Caco-2 (cell line): Measurements from ENCODE around the gene NSUN2. TPM values are rescaled to one million over a fixed set of nuclear protein-coding genes. Genes with fewer than 3 reads are reported as not detected.

Source experiments
- BruUV-seq: library from RNA; stranded (reverse); fragments of 400-500 nt; replicated peaks from 2 replicates; lab custom pipeline; 2021; lab: Mats Ljungman, UMichigan
- CTCF ChIA-PET: fragments of 300-600 bp; sonication (Branson Sonifier 250); formaldehyde crosslinking; loops from one replicate; lab custom pipeline; 2022; ENCODE audit warnings: antibody characterized with exemption; lab: Charles Lee
- POLR2A ChIA-PET: fragments of 300-600 bp; sonication (Branson Sonifier 250); formaldehyde crosslinking; loops from one replicate; lab custom pipeline; 2022; ENCODE audit warnings: antibody characterized with exemption; lab: Charles Lee
- DNase-seq, 2 experiments: peaks; one replicate each; pipeline versions ENCODE4 v3.0.0 to v3.0.0-alpha.2; 2020 to 2022
- H3K27me3 ChIP-seq: replicated peaks from 2 replicates; pipeline ENCODE4 v1.6.0; 2011; ENCODE audit warnings: low read length; ENCODE audit not compliant: control insufficient read depth, insufficient read depth
- H3K36me3 ChIP-seq: 2 replicates; pipeline ENCODE4 v1.5.1; 2011; ENCODE audit warnings: low read length; ENCODE audit not compliant: control insufficient read depth, insufficient read depth
- H3K4me1 ChIP-seq: fragments of 250-450 bp; sonication (Bioruptor Pico); 2 replicates; pipeline ENCODE4 v1.5.1; 2020; ENCODE audit warnings: mild to moderate bottlenecking
- H3K4me3 ChIP-seq: 2 replicates; pipeline ENCODE4 v1.5.1; 2011; ENCODE audit warnings: low read depth, mild to moderate bottlenecking, control low read depth, low read length
- H3K9me3 ChIP-seq: fragments of 250-450 bp; sonication (Bioruptor Pico); 2 replicates; pipeline ENCODE4 v1.5.1; 2020; ENCODE audit warnings: mild to moderate bottlenecking, moderate library complexity
- H3K27ac Mint-ChIP-seq: one replicate; pipeline ENCODE4 v1.8.0; 2022; ENCODE audit warnings: mixed read lengths; ENCODE audit not compliant: unreplicated experiment
- H3K27me3 Mint-ChIP-seq: one replicate; pipeline ENCODE4 v1.8.0; 2022; ENCODE audit warnings: mixed read lengths; ENCODE audit not compliant: insufficient read depth, unreplicated experiment
- H3K36me3 Mint-ChIP-seq: one replicate; pipeline ENCODE4 v1.8.0; 2022; ENCODE audit warnings: mild to moderate bottlenecking, mixed read lengths; ENCODE audit not compliant: insufficient read depth, unreplicated experiment
- H3K4me1 Mint-ChIP-seq: one replicate; pipeline ENCODE4 v1.8.0; 2022; ENCODE audit warnings: low read depth, mixed read lengths; ENCODE audit not compliant: unreplicated experiment
- H3K4me3 Mint-ChIP-seq: one replicate; pipeline ENCODE4 v1.8.0; 2022; ENCODE audit warnings: mild to moderate bottlenecking, moderate library complexity, mixed read lengths; ENCODE audit not compliant: unreplicated experiment
- H3K9me3 Mint-ChIP-seq: one replicate; pipeline ENCODE4 v1.8.0; 2022; ENCODE audit warnings: mixed read lengths; ENCODE audit not compliant: unreplicated experiment
- CTCF ChIP-seq, 2 experiments: fragments of 200-600 bp in 1 of 2; IDR thresholded peaks; 1 replicate in 1 of 2; 2 replicates in 1 of 2; pipeline versions ENCODE4 v1.5.1 to v1.8.0; 2011 to 2022; ENCODE audit warnings: antibody characterized with exemption in 1 of 2, control low read depth in 1 of 2, inconsistent platforms in 1 of 2, low read depth in 1 of 2, low read length in 1 of 2, mild to moderate bottlenecking in 1 of 2, moderate library complexity in 1 of 2; ENCODE audit not compliant: insufficient read depth in 1 of 2, severe bottlenecking in 1 of 2, unreplicated experiment in 1 of 2
- intact Hi-C: fragments of 100-400 bp; cut with micrococcal nuclease; formaldehyde crosslinking; loops from one replicate; pipeline ENCODE4 v1.10.0; 2022; ENCODE audit not compliant: unreplicated experiment
- total RNA-seq: library from RNA; stranded (reverse); gene quantifications from 2 replicates; pipeline ENCODE4 v1.2.3, GENCODE V29; 2022

NSUN2 gene
- total RNA-seq, 1 experiment from 2014 or later = 93.8 TPM

- Mint-ChIP-seq H3K9me3 (no peaks in the 10 kb centered on the region), H3K36me3 (no peaks in the 10 kb centered on the region), H3K4me1 (no peaks in the 10 kb centered on the region), H3K27ac (no peak overlapping the region), H3K27me3 (no peaks in the 10 kb centered on the region), H3K4me3 (no peak overlapping the region)
- intact Hi-C loops = no loop called here
- Histone ChIP-seq H3K9me3 (no peaks in the 10 kb centered on the region), H3K4me3 (no peak overlapping the region), H3K36me3 (no peaks in the 10 kb centered on the region), H3K4me1 (no peaks in the 10 kb centered on the region), H3K27me3 (no peaks in the 10 kb centered on the region)
- CTCF ChIA-PET = no interaction called here
- no TSS peak for BruUV-seq
- POLR2A ChIA-PET = no interaction called here
- TF ChIP-seq CTCF (IDR thresholded peaks at IDR 0.05; ENCODE audit: insufficient read depth in 1 of 2, low read depth in 1 of 2, low read length in 1 of 2, severe bottlenecking in 1 of 2, unreplicated experiment in 1 of 2) = no peak
- DNase-seq = no peak
Observed at GRCh38 chr5:6675784-6676491, 43.1 kb upstream of the NSUN2 start.

GRCh38 chr5:6674886-6675285 lies 42.0 kb upstream of the NSUN2 start:
- no peak overlapping the region for H3K4me3 Mint-ChIP-seq
- ChIA-PET CTCF (no interaction called here), POLR2A (no interaction called here)
- no peaks in the 10 kb centered on the region for H3K27me3 Mint-ChIP-seq
- no peak for TF ChIP-seq CTCF (IDR thresholded peaks at IDR 0.05; ENCODE audit: insufficient read depth in 1 of 2, low read depth in 1 of 2, low read length in 1 of 2, severe bottlenecking in 1 of 2, unreplicated experiment in 1 of 2)
- Histone ChIP-seq H3K4me1 (no peaks in the 10 kb centered on the region), H3K4me3 (no peak overlapping the region), H3K36me3 (no peaks in the 10 kb centered on the region), H3K9me3 (no peaks in the 10 kb centered on the region), H3K27me3 (no peaks in the 10 kb centered on the region)
- intact Hi-C loops = no loop called here
- H3K27ac Mint-ChIP-seq = no peak overlapping the region
- DNase-seq = no peak
- no peaks in the 10 kb centered on the region for H3K36me3 Mint-ChIP-seq
- BruUV-seq = no TSS peak
- H3K4me1 Mint-ChIP-seq = no peaks in the 10 kb centered on the region
- no peaks in the 10 kb centered on the region for H3K9me3 Mint-ChIP-seq

- no peak for TF ChIP-seq CTCF (IDR thresholded peaks at IDR 0.05; ENCODE audit: insufficient read depth in 1 of 2, low read depth in 1 of 2, low read length in 1 of 2, severe bottlenecking in 1 of 2, unreplicated experiment in 1 of 2)
- no peaks in the 10 kb centered on the region for H3K9me3 ChIP-seq
- ChIA-PET CTCF (no interaction called here), POLR2A (no interaction called here)
- no TSS peak for BruUV-seq
- H3K9me3 Mint-ChIP-seq = no peaks in the 10 kb centered on the region
- H3K4me1 ChIP-seq = no peaks in the 10 kb centered on the region
- H3K36me3 ChIP-seq = no peaks in the 10 kb centered on the region
- intact Hi-C loops = no loop called here
- no peak overlapping the region for H3K27ac Mint-ChIP-seq
- no peak for DNase-seq
- H3K4me3 Mint-ChIP-seq = no peak overlapping the region
- H3K36me3 Mint-ChIP-seq = no peaks in the 10 kb centered on the region
- no peaks in the 10 kb centered on the region for H3K27me3 ChIP-seq
- no peaks in the 10 kb centered on the region for H3K4me1 Mint-ChIP-seq
- no peak overlapping the region for H3K4me3 ChIP-seq
- H3K27me3 Mint-ChIP-seq = no peaks in the 10 kb centered on the region
Observed at GRCh38 chr5:6674421-6674820, 41.6 kb upstream of the NSUN2 start.
